ENCODE results near the gene SLC49A3. TPM values are rescaled to one million over a fixed set of nuclear protein-coding genes. Genes with fewer than 3 reads are reported as not detected.

The SLC49A3 gene
- total RNA-seq, 1 experiment from 2014 or later, result 5.5 TPM

DNA sequence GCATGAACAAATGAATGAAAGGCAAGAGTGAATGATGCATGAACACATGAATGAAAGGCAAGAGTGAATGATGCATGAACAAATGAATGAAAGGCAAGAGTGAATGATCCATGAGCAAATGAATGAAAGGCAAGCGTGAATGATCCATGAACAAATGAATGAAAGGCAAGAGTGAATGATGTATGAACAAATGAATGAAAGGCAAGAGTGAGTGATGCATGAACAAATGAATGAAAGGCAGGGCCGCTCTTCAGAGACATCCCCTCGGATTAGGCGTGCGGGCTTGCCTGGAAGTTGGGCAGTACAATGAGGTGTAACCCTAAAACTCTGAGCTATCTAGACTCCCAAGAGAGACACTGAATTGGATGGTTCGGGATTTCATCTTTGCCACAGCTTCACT is 20.4 kb upstream of the SLC49A3 start:
- POLR2A ChIA-PET, result no interaction called here
- H3K4me2 ChIP-seq (ENCODE audit: low read length), result no peak overlapping the region
- ATAC-seq, result no peak
- H3K27me3 ChIP-seq (ENCODE audit: insufficient read depth, low read length), result no peaks in the 10 kb centered on the region
- H3K79me2 ChIP-seq (ENCODE audit: insufficient read depth, low read length), result peaks cover 76% of the 10 kb centered on the region
- H3K9ac ChIP-seq (ENCODE audit: low read length), result no peak overlapping the region
- RAD21 ChIA-PET (ENCODE audit: low non-redundant PET in 1 of 2, low total read pairs in 2 of 2, uncharacterized antibody in 2 of 2, unreplicated experiment in 2 of 2), result no interaction called here
- CTCF ChIA-PET, result no interaction called here
- no peaks in the 10 kb centered on the region for H3K9me3 ChIP-seq (ENCODE audit: control insufficient read depth in 1 of 2, insufficient read depth in 1 of 2, low read depth in 1 of 2, low read length in 2 of 2)
- TSS peak; percentile 45 for BruUV-seq (replicated peaks)
- no peak overlapping the region for H3K27ac ChIP-seq (ENCODE audit: low read depth, low read length)
- peaks cover 3 to 9% of the 10 kb centered on the region in 2 experiments; a peak in 3 of 4 replicates for H3K4me1 ChIP-seq (ENCODE audit: control insufficient read depth in 1 of 2, insufficient read depth in 2 of 2, low read length in 2 of 2)
- TF ChIP-seq EZH2 (IDR thresholded peaks at IDR 0.05) (no peak), SIN3A (IDR thresholded peaks at IDR 0.05; ENCODE audit: low read depth) (no peak)
- intact Hi-C loops (cut with micrococcal nuclease), result no loop called here
- no peak overlapping the region for H3K4me3 ChIP-seq (replicated peaks in 1 of 2; ENCODE audit: low read depth in 1 of 2, low read length in 2 of 2)
- H4K20me1 ChIP-seq (ENCODE audit: insufficient read depth), result no peaks in the 10 kb centered on the region
- no peaks in the 10 kb centered on the region for H3K9me2 ChIP-seq (ENCODE audit: insufficient read depth)
- no peak overlapping the region for H2AFZ ChIP-seq (ENCODE audit: low read depth, low read length, poor library complexity, severe bottlenecking)
- no peaks in the 10 kb centered on the region for H3K36me3 ChIP-seq (ENCODE audit: control insufficient read depth in 1 of 2, insufficient read depth in 2 of 2, low read length in 2 of 2)
- no peak for DNase-seq (ENCODE audit: low read depth, low spot score)

DNA sequence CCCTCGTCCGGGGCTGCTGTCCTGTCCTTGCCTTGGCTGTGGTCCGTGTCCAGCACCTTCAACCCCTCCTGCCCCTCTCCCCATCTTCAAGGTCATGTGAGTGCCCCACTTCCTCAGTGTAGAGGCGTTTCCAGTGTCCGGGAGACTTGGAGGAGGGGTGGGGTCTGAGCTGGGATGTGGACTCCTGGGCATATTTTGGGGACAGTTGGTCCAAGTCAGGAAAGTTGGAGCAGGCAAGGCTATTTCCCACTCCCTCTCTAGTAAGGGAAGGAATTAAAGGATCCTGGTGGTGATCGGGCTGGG is 19.6 kb upstream of the SLC49A3 start:
- CTCF ChIA-PET, result no interaction called here
- no peak for TF ChIP-seq SRF (IDR thresholded peaks at IDR 0.05; ENCODE audit: low read depth)
- TF ChIP-seq YY1 (IDR thresholded peaks at IDR 0.05; ENCODE audit: extremely low read depth, insufficient replicate concordance, low read depth, low read length), result no peak
- TF ChIP-seq, protein P1, sequence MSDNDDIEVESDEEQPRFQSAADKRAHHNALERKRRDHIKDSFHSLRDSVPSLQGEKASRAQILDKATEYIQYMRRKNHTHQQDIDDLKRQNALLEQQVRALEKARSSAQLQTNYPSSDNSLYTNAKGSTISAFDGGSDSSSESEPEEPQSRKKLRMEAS (IDR thresholded peaks at IDR 0.05), result no peak
- TF ChIP-seq CEBPB (IDR thresholded peaks at IDR 0.05; ENCODE audit: low read depth), result no peak
- TF ChIP-seq, protein P2, sequence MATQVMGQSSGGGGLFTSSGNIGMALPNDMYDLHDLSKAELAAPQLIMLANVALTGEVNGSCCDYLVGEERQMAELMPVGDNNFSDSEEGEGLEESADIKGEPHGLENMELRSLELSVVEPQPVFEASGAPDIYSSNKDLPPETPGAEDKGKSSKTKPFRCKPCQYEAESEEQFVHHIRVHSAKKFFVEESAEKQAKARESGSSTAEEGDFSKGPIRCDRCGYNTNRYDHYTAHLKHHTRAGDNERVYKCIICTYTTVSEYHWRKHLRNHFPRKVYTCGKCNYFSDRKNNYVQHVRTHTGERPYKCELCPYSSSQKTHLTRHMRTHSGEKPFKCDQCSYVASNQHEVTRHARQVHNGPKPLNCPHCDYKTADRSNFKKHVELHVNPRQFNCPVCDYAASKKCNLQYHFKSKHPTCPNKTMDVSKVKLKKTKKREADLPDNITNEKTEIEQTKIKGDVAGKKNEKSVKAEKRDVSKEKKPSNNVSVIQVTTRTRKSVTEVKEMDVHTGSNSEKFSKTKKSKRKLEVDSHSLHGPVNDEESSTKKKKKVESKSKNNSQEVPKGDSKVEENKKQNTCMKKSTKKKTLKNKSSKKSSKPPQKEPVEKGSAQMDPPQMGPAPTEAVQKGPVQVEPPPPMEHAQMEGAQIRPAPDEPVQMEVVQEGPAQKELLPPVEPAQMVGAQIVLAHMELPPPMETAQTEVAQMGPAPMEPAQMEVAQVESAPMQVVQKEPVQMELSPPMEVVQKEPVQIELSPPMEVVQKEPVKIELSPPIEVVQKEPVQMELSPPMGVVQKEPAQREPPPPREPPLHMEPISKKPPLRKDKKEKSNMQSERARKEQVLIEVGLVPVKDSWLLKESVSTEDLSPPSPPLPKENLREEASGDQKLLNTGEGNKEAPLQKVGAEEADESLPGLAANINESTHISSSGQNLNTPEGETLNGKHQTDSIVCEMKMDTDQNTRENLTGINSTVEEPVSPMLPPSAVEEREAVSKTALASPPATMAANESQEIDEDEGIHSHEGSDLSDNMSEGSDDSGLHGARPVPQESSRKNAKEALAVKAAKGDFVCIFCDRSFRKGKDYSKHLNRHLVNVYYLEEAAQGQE (IDR thresholded peaks at IDR 0.05; ENCODE audit: low read depth), result no peak
- no peak for TF ChIP-seq POLR2AphosphoS5 (IDR thresholded peaks at IDR 0.05; ENCODE audit: low read depth, low read length)
- no peak for TF ChIP-seq TCF7L2 (IDR thresholded peaks at IDR 0.05; ENCODE audit: borderline replicate concordance, extremely low read depth, insufficient read depth, insufficient read length)
- no peak for TF ChIP-seq ELF1 (IDR thresholded peaks at IDR 0.05; ENCODE audit: borderline replicate concordance, low read depth)
- TF ChIP-seq, protein P3, sequence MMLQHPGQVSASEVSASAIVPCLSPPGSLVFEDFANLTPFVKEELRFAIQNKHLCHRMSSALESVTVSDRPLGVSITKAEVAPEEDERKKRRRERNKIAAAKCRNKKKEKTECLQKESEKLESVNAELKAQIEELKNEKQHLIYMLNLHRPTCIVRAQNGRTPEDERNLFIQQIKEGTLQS (IDR thresholded peaks at IDR 0.05), result no peak
- TF ChIP-seq, protein P4, sequence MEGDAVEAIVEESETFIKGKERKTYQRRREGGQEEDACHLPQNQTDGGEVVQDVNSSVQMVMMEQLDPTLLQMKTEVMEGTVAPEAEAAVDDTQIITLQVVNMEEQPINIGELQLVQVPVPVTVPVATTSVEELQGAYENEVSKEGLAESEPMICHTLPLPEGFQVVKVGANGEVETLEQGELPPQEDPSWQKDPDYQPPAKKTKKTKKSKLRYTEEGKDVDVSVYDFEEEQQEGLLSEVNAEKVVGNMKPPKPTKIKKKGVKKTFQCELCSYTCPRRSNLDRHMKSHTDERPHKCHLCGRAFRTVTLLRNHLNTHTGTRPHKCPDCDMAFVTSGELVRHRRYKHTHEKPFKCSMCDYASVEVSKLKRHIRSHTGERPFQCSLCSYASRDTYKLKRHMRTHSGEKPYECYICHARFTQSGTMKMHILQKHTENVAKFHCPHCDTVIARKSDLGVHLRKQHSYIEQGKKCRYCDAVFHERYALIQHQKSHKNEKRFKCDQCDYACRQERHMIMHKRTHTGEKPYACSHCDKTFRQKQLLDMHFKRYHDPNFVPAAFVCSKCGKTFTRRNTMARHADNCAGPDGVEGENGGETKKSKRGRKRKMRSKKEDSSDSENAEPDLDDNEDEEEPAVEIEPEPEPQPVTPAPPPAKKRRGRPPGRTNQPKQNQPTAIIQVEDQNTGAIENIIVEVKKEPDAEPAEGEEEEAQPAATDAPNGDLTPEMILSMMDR (IDR thresholded peaks at IDR 0.05 in 2 of 3, conservative IDR thresholded peaks at IDR 0.05 in 1 of 3; ENCODE audit: borderline replicate concordance in 1 of 3, insufficient read depth in 1 of 3, low read depth in 2 of 3, low read length in 2 of 3), result no peak
- no peak for TF ChIP-seq SP1 (IDR thresholded peaks at IDR 0.05; ENCODE audit: low read depth)

More for the DNA sequence above, 19.6 kb upstream of the SLC49A3 start:
- Histone ChIP-seq H3K27ac (ENCODE audit: low read depth, low read length) (no peak overlapping the region; the same call in 1 of the 2 replicates), H2AFZ (ENCODE audit: low read depth, low read length, poor library complexity, severe bottlenecking) (no peak overlapping the region), H3K79me2 (ENCODE audit: insufficient read depth, low read length) (peaks cover 69% of the 10 kb centered on the region), H4K20me1 (ENCODE audit: insufficient read depth) (no peaks in the 10 kb centered on the region), H3K4me3 (replicated peaks in 1 of 2; ENCODE audit: low read depth in 1 of 2, low read length in 2 of 2) (no peak overlapping the region), H3K9ac (ENCODE audit: low read length) (no peak overlapping the region), H3K27me3 (ENCODE audit: insufficient read depth, low read length) (no peaks in the 10 kb centered on the region), H3K4me2 (ENCODE audit: low read length) (no peak overlapping the region), H3K9me3 (ENCODE audit: control insufficient read depth in 1 of 2, insufficient read depth in 1 of 2, low read depth in 1 of 2, low read length in 2 of 2) (no peaks in the 10 kb centered on the region), H3K36me3 (ENCODE audit: control insufficient read depth in 1 of 2, insufficient read depth in 2 of 2, low read length in 2 of 2) (no peaks in the 10 kb centered on the region), H3K4me1 (ENCODE audit: control insufficient read depth in 1 of 2, insufficient read depth in 2 of 2, low read length in 2 of 2) (peaks cover 3 to 9% of the 10 kb centered on the region in 2 experiments; a peak in 3 of 4 replicates), H3K9me2 (ENCODE audit: insufficient read depth) (no peaks in the 10 kb centered on the region)
- ATAC-seq (no peak), DNase-seq (ENCODE audit: low read depth, low spot score) (no peak)
- POLR2A ChIA-PET, result no interaction called here
- no TSS peak for BruUV-seq (replicated peaks)
- RAD21 ChIA-PET (ENCODE audit: low non-redundant PET in 1 of 2, low total read pairs in 2 of 2, uncharacterized antibody in 2 of 2, unreplicated experiment in 2 of 2), result no interaction called here
- intact Hi-C loops (cut with micrococcal nuclease), result no loop called here

All from HCT116 (cell line).